Progenitor cell of endocrine pancreas (in vitro differentiated cells): Measurements from ENCODE around the gene OR8J3. TPM values are rescaled to one million over a fixed set of nuclear protein-coding genes. Genes with fewer than 3 reads are reported as not detected.
"Not testable (repeated sequence)": the region's sequence is repeated elsewhere in the genome, so short reads cannot be mapped to it uniquely, and the experiment has no call there.

Experiments
- DNase-seq: peaks from one replicate; pipeline ENCODE4 v3.0.0; 2021; ENCODE audit warnings: low spot score; ENCODE audit not compliant: unreplicated experiment
- H3K27ac Mint-ChIP-seq: 2 replicates; pipeline ENCODE4 v1.8.0; 2021; ENCODE audit warnings: mild to moderate bottlenecking, moderate library complexity, mixed read lengths
- H3K27me3 Mint-ChIP-seq: 2 replicates; pipeline ENCODE4 v1.8.0; 2021; ENCODE audit warnings: mixed read lengths
- H3K36me3 Mint-ChIP-seq: 2 replicates; pipeline ENCODE4 v1.8.0; 2022; ENCODE audit warnings: mixed read lengths; ENCODE audit not compliant: insufficient read depth
- H3K4me1 Mint-ChIP-seq: 2 replicates; pipeline ENCODE4 v1.8.0; 2021; ENCODE audit warnings: low read depth, mixed read lengths
- H3K4me3 Mint-ChIP-seq: 2 replicates; pipeline ENCODE4 v1.8.0; 2021; ENCODE audit warnings: low read depth, mild to moderate bottlenecking, moderate library complexity, mixed read lengths
- H3K9me3 Mint-ChIP-seq: 2 replicates; pipeline ENCODE4 v1.8.0; 2021; ENCODE audit warnings: low read depth, mixed read lengths
- CTCF ChIP-seq: fragments of 200-600 bp; sonication (generic); IDR thresholded peaks from one replicate; pipeline ENCODE4 v1.5.0; 2021; ENCODE audit warnings: antibody characterized with exemption, mild to moderate bottlenecking; ENCODE audit not compliant: unreplicated experiment
- total RNA-seq: library from RNA; stranded (reverse); gene quantifications from 2 replicates; pipeline ENCODE4 v1.2.1, GENCODE V29; 2021

Gene OR8J3
- total RNA-seq, 1 donor from 2014 or later, result not detected

- Mint-ChIP-seq H3K4me1 (peaks cover 3% of the 10 kb centered on the region), H3K9me3 (peaks cover 7% of the 10 kb centered on the region), H3K27ac (no peak overlapping the region), H3K27me3 (no peaks in the 10 kb centered on the region), H3K4me3 (no peak overlapping the region), H3K36me3 (no peaks in the 10 kb centered on the region)
- no peak for TF ChIP-seq CTCF
- no peak for DNase-seq
Measured at GRCh38 chr11:56163804-56164203, 23.8 kb upstream of the OR8J3 start.

- Mint-ChIP-seq H3K4me3 (no peak within 1 kb of the TSS), H3K27ac (no peak within 1 kb of the TSS), H3K9me3 (peaks cover 21% of the 10 kb centered on the region), H3K4me1 (no peaks in the 10 kb centered on the region), H3K36me3 (no peaks in the 10 kb centered on the region), H3K27me3 (no peaks in the 10 kb centered on the region)
- no peak for DNase-seq
- no peak for TF ChIP-seq CTCF
Measured at GRCh38 chr11:56160217-56160616, 20.2 kb upstream of the OR8J3 start, which contains the start of gene OR8K5. OR8K5 (minus strand) TSS chr11:56160317; CDS start chr11:56160317, 0 bp downstream.

- H3K4me3 Mint-ChIP-seq, result no peak overlapping the region
- H3K27me3 Mint-ChIP-seq, result no peaks in the 10 kb centered on the region
- no peak for DNase-seq
- H3K27ac Mint-ChIP-seq, result no peak overlapping the region
- H3K4me1 Mint-ChIP-seq, result no peaks in the 10 kb centered on the region
- peaks cover 46% of the 10 kb centered on the region for H3K9me3 Mint-ChIP-seq
- no peak for TF ChIP-seq CTCF
- peaks cover 9% of the 10 kb centered on the region for H3K36me3 Mint-ChIP-seq
Measured at GRCh38 chr11:56152333-56152732, 12.3 kb upstream of the OR8J3 start.

GRCh38 chr11:56151376-56151775, 11.4 kb upstream of the OR8J3 start:
- Mint-ChIP-seq H3K27me3 (no peaks in the 10 kb centered on the region), H3K36me3 (peaks cover 9% of the 10 kb centered on the region), H3K4me3 (no peak overlapping the region), H3K4me1 (no peaks in the 10 kb centered on the region), H3K9me3 (peaks cover 39% of the 10 kb centered on the region), H3K27ac (no peak overlapping the region)
- TF ChIP-seq CTCF, result no peak
- DNase-seq, result no peak

- H3K9me3 Mint-ChIP-seq, result peaks cover 12% of the 10 kb centered on the region
- H3K36me3 Mint-ChIP-seq, H3K4me1 Mint-ChIP-seq, H3K27me3 Mint-ChIP-seq, H3K27ac Mint-ChIP-seq, DNase-seq, H3K4me3 Mint-ChIP-seq: not testable (repeated sequence)
Measured at GRCh38 chr11:56143681-56144080, 3.7 kb upstream of the OR8J3 start.

GRCh38 chr11:56122073-56122472, 17.9 kb downstream of the OR8J3 start, which contains the start of gene OR8H3:
OR8H3 (plus strand) TSS chr11:56122373; CDS start chr11:56122373, 0 bp downstream.
- TF ChIP-seq CTCF, result no peak
- DNase-seq, result no peak
- Mint-ChIP-seq H3K4me1 (no peaks in the 10 kb centered on the region), H3K36me3 (no peaks in the 10 kb centered on the region), H3K27me3 (no peaks in the 10 kb centered on the region), H3K9me3 (peaks cover 9% of the 10 kb centered on the region), H3K27ac (no peak within 1 kb of the TSS), H3K4me3 (no peak within 1 kb of the TSS)
